Spinal cord (tissue), 10 donors: Measurements from ENCODE around the gene DGCR8. TPM values are rescaled to one million over a fixed set of nuclear protein-coding genes. Genes with fewer than 3 reads are reported as not detected.

Experiments
- DNase-seq, 6 donors: peaks; one replicate each; pipeline versions ENCODE4 v3.0.0 to v3.0.0-alpha.2; 2013 to 2015; ENCODE audit warnings: low spot score in 6 of 6, low read depth in 4 of 6
- H3K27ac ChIP-seq: one replicate; pipeline ENCODE4 v1.5.1; 2013; ENCODE audit warnings: low read depth, low read length, control low read depth
- H3K27me3 ChIP-seq: one replicate; pipeline ENCODE4 v1.6.1; 2013; ENCODE audit warnings: low read length; ENCODE audit not compliant: control insufficient read depth, insufficient read depth
- H3K36me3 ChIP-seq: one replicate; pipeline ENCODE4 v1.6.1; 2013; ENCODE audit warnings: low read length; ENCODE audit not compliant: control insufficient read depth, insufficient read depth
- H3K4me1 ChIP-seq: one replicate; pipeline ENCODE4 v1.6.1; 2013; ENCODE audit warnings: low read length; ENCODE audit not compliant: control insufficient read depth, insufficient read depth
- H3K4me3 ChIP-seq: one replicate; pipeline ENCODE4 v1.5.1; 2013; ENCODE audit warnings: low read depth, low read length, control low read depth
- H3K9me3 ChIP-seq: one replicate; pipeline ENCODE4 v1.6.1; 2013; ENCODE audit warnings: low read length; ENCODE audit not compliant: control insufficient read depth, insufficient read depth
- WGBS: methylation state at CpG from one replicate; pipeline ENCODE4 v1.1.5; 2013; ENCODE audit warnings: missing lambda C conversion rate; ENCODE audit not compliant: insufficient coverage; 5-methylcytosine and 5-hydroxymethylcytosine counted together
- polyA plus RNA-seq, 2 donors: library from polyadenylated mRNA; unstranded; fragments of 120-200 nt; gene quantifications; one replicate each; pipeline ENCODE4 v1.2.1, GENCODE V29; 2013; ENCODE audit not compliant: insufficient read length in 2 of 2
- total RNA-seq, 2 donors: library from RNA; depleted of rRNA in 1 of 2; stranded (reverse); fragments of 120-200 nt in 1 of 2; fragments of >200 nt in 1 of 2; gene quantifications; one replicate each; pipeline versions ENCODE4 v1.2.3 to v1.2.4, GENCODE V29; 2013 to 2014
- donor health status: healthy.

The DGCR8 gene
- total and polyA plus RNA-seq, 4 donors = 20.7 to 58.7 (median 39.0) TPM

GRCh38 chr22:20150381-20151275 lies 70.6 kb downstream of the DGCR8 start, which contains the start of gene CCDC188:
TSS of gene CCDC188 (minus strand) at chr22:20151055. CDS start at chr22:20150986, 69 bp downstream.
- Histone ChIP-seq H3K27me3 (no peaks in the 10 kb centered on the region), H3K27ac (no peak within 1 kb of the TSS), H3K4me3 (no peak within 1 kb of the TSS), H3K9me3 (no peaks in the 10 kb centered on the region), H3K4me1 (peaks cover 17% of the 10 kb centered on the region), H3K36me3 (peaks cover 42% of the 10 kb centered on the region)
- WGBS = 69% methylated on average over 11 of the region's 14 CpGs
- no peak for DNase-seq

- no peak for DNase-seq
- H3K4me3 ChIP-seq = no peak overlapping the region
- H3K27ac ChIP-seq = no peak overlapping the region
- H3K9me3 ChIP-seq = no peaks in the 10 kb centered on the region
- peaks cover 37% of the 10 kb centered on the region for H3K36me3 ChIP-seq
- no CpG with 5 or more reads among the region's 4 CpGs for WGBS
- no peaks in the 10 kb centered on the region for H3K27me3 ChIP-seq
- peaks cover 23% of the 10 kb centered on the region for H3K4me1 ChIP-seq
Observed at GRCh38 chr22:20151276-20151588, 71.2 kb downstream of the DGCR8 start.

- H3K9me3 ChIP-seq = no peaks in the 10 kb centered on the region
- no peaks in the 10 kb centered on the region for H3K27me3 ChIP-seq
- peaks cover 25% of the 10 kb centered on the region for H3K36me3 ChIP-seq
- H3K4me1 ChIP-seq = peaks cover 36% of the 10 kb centered on the region
- H3K27ac ChIP-seq = no peak overlapping the region
- H3K4me3 ChIP-seq = no peak overlapping the region
- no peak for DNase-seq
- WGBS = 84% methylated on average over 14 of the region's 14 CpGs
Observed at GRCh38 chr22:20152464-20152890, 72.4 kb downstream of the DGCR8 start.

- WGBS = 60% methylated on average over 15 of the region's 16 CpGs
- Histone ChIP-seq H3K27me3 (no peaks in the 10 kb centered on the region), H3K4me1 (peaks cover 45% of the 10 kb centered on the region), H3K4me3 (no peak overlapping the region), H3K9me3 (no peaks in the 10 kb centered on the region), H3K27ac (no peak overlapping the region), H3K36me3 (peaks cover 13% of the 10 kb centered on the region)
- no peak for DNase-seq
Observed at GRCh38 chr22:20153945-20154344, 73.9 kb downstream of the DGCR8 start.

- Histone ChIP-seq H3K9me3 (no peaks in the 10 kb centered on the region), H3K36me3 (peaks cover 8% of the 10 kb centered on the region), H3K4me3 (no peak overlapping the region), H3K27ac (no peak overlapping the region), H3K4me1 (peaks cover 51% of the 10 kb centered on the region), H3K27me3 (no peaks in the 10 kb centered on the region)
- peak in 1 of 6 donors; percentile 39 for DNase-seq
- 75% methylated on average over 13 of the region's 14 CpGs for WGBS
Observed at GRCh38 chr22:20154602-20155187, 74.7 kb downstream of the DGCR8 start.

GRCh38 chr22:20155330-20156041 lies 75.4 kb downstream of the DGCR8 start:
- peaks cover 8% of the 10 kb centered on the region for H3K36me3 ChIP-seq
- H3K27me3 ChIP-seq = no peaks in the 10 kb centered on the region
- whole genome bisulfite sequencing = 18% methylated on average over 22 of the region's 30 CpGs
- H3K9me3 ChIP-seq = no peaks in the 10 kb centered on the region
- DNase-seq = peak in 5 of 6 donors; percentile 33 to 90 (median 43)
- peaks cover 51% of the 10 kb centered on the region for H3K4me1 ChIP-seq
- no peak overlapping the region for H3K27ac ChIP-seq
- no peak overlapping the region for H3K4me3 ChIP-seq

GRCh38 chr22:20156042-20156389 lies 76.0 kb downstream of the DGCR8 start:
- DNase-seq = no peak
- Histone ChIP-seq H3K4me3 (no peak overlapping the region), H3K4me1 (peaks cover 51% of the 10 kb centered on the region), H3K36me3 (peaks cover 8% of the 10 kb centered on the region), H3K9me3 (no peaks in the 10 kb centered on the region), H3K27me3 (no peaks in the 10 kb centered on the region), H3K27ac (no peak overlapping the region)
- WGBS = 71% methylated on average over 5 of the region's 7 CpGs

- peaks cover 51% of the 10 kb centered on the region for H3K4me1 ChIP-seq
- H3K36me3 ChIP-seq = peaks cover 8% of the 10 kb centered on the region
- 52% methylated on average over 17 of the region's 17 CpGs for WGBS
- no peaks in the 10 kb centered on the region for H3K27me3 ChIP-seq
- no peaks in the 10 kb centered on the region for H3K9me3 ChIP-seq
- H3K27ac ChIP-seq = no peak overlapping the region
- no peak overlapping the region for H3K4me3 ChIP-seq
- peak; percentile 64 to 96 (median 76) for DNase-seq
Observed at GRCh38 chr22:20156611-20157429, 76.8 kb downstream of the DGCR8 start.
